MG63 (cell line): ENCODE data around the gene GSG1L. TPM values are rescaled to one million over a fixed set of nuclear protein-coding genes. Genes with fewer than 3 reads are reported as not detected.
A peak's percentile ranks its signal among the peaks of the same experiment; 100 is the strongest.
"Not testable (repeated sequence)": the region's sequence is repeated elsewhere in the genome, so short reads cannot be mapped to it uniquely, and the experiment has no call there.

Experiments used
- DNase-seq: peaks from one replicate; pipeline ENCODE4 v3.0.0-alpha.2; 2020
- H3K27me3 ChIP-seq: fragments of 250-450 bp; sonication (Bioruptor Pico); 2 replicates; pipeline ENCODE4 v1.5.1; 2020; ENCODE audit warnings: mild to moderate bottlenecking, moderate library complexity
- H3K36me3 ChIP-seq: fragments of 250-450 bp; sonication (Bioruptor Pico); 2 replicates; pipeline ENCODE4 v1.5.1; 2020; ENCODE audit warnings: mild to moderate bottlenecking, moderate library complexity
- H3K4me3 ChIP-seq: fragments of 250-450 bp; sonication (Bioruptor Pico); 2 replicates; pipeline ENCODE4 v1.5.1; 2020; ENCODE audit warnings: mild to moderate bottlenecking, moderate library complexity
- H3K9me3 ChIP-seq: fragments of 250-450 bp; sonication (Bioruptor Pico); 2 replicates; pipeline ENCODE4 v1.5.1; 2020; ENCODE audit warnings: mild to moderate bottlenecking, moderate library complexity
- total RNA-seq: library from RNA; depleted of rRNA; stranded (reverse); fragments of >200 nt; shearing (Covaris generic); gene quantifications from 2 replicates; pipeline ENCODE4 v1.2.3, GENCODE V29; 2014; ENCODE audit warnings: low replicate concordance

The GSG1L gene
- total RNA-seq, 1 experiment from 2014 or later: 7.3 TPM

DNA sequence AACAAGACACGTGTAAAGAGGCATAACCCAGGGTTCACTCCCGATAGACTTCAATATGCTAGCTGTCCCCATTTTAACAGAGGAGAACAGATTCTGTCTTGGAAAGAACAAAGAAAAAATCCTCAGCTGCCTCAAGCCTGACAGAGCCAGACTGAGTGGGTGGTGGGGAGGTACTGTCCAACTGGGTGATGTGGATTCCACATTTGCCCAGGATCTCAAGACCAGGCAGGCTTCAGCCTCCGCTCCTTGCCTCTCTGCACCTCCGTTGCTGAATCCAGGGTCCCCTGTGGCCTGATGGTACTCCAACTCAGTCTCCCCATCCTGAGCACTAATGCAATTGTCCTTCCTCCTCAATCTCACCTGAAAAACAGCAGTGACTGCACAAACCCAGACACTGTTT, 163.8 kb downstream of the GSG1L start:
- Histone ChIP-seq H3K9me3 (no peaks in the 10 kb centered on the region), H3K4me3 (no peak overlapping the region), H3K27me3 (peaks cover 18% of the 10 kb centered on the region), H3K36me3 (no peaks in the 10 kb centered on the region)
- no peak for DNase-seq

DNA sequence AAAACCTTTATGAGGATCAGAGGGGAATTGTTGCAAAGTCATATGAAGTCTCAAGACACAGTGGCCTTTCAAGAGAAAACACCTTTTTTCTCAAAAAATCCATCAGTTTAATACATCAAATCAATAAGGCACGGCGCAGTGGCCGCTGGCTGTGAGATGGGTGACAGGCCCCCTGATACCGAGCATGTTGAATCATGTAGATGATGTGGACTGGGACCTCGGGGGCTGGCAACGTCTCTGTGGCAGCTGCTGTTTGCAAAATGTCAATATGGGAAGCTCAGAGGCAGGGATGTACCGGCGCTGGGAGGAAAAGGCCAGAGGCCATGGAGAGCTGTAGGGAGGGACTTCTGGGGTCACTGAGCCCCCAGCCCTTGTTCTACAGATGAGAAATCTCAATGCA, 169.1 kb downstream of the GSG1L start:
- H3K9me3 ChIP-seq: no peaks in the 10 kb centered on the region
- H3K27me3 ChIP-seq: peaks cover 5% of the 10 kb centered on the region

DNA sequence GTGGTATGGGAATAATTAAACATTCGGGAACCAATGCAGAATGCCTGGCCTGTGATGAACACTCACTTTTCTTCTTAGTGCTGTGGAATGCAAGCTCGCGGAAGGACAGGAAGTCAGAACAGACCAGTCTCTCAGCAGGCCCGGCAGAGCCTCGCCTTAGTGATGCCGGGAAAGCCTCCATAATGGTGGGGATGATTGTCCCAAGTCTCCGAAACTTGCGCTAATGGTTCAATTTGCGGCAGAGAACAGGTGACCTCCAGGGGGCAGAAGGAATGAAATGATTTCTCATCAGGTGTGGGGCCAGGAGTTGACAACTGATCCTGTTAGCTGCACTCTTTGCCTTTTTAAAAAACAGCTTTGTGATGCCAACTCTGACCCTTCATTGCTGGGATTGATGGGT, 170.6 kb downstream of the GSG1L start:
- Histone ChIP-seq H3K9me3 (no peaks in the 10 kb centered on the region), H3K27me3 (peaks cover 6% of the 10 kb centered on the region), H3K36me3 (no peaks in the 10 kb centered on the region), H3K4me3 (no peak overlapping the region)
- DNase-seq: no peak

More for the DNA sequence above, 169.1 kb downstream of the GSG1L start:
- no peak for DNase-seq
- H3K36me3 ChIP-seq: no peaks in the 10 kb centered on the region
- no peak overlapping the region for H3K4me3 ChIP-seq

DNA sequence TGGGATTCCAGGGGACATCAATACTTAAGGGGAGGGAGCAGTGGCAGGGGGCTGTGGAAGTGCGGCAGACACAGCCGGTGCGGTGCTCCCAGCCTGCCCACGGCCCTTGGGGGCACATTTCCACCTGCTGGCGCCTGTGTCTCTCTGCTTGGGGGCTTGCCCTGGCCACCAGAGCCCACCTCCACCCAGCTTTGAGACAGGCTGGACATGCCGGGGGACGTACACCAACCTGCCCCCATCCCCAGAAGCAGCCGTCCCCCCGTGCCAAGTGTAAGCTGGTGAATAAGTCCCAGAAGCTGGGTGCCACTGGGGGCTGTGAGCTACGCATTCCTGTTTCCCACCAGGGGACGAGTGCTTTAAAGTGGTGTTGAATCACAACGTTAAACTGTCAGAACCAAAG, 172.6 kb downstream of the GSG1L start:
- H3K4me3 ChIP-seq: no peak overlapping the region
- H3K9me3 ChIP-seq: no peaks in the 10 kb centered on the region
- H3K27me3 ChIP-seq: peaks cover 12% of the 10 kb centered on the region
- no peaks in the 10 kb centered on the region for H3K36me3 ChIP-seq
- DNase-seq: no peak

DNA sequence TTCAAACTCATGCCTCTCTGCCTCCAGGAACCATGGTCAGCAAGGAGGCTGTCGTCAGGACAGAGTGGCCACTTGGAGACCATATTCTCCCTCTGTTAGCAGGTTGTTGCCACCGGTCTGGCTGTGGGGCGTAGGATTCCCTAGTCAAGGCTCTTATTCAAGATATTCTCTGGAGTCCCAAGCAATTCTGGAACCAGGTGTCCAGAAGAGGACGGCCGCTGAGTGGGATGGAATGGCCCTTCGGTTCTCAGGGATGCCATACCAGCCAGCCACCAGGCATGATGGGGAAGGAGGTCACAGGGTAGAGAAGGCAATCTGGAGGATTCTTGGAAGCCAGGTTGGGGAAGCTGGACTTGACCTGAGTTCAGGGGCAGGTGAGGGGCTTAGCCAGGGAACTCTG, 173.5 kb downstream of the GSG1L start:
- Histone ChIP-seq H3K27me3 (peaks cover 14% of the 10 kb centered on the region), H3K9me3 (no peaks in the 10 kb centered on the region), H3K36me3 (no peaks in the 10 kb centered on the region), H3K4me3 (no peak overlapping the region)
- DNase-seq: no peak

DNA sequence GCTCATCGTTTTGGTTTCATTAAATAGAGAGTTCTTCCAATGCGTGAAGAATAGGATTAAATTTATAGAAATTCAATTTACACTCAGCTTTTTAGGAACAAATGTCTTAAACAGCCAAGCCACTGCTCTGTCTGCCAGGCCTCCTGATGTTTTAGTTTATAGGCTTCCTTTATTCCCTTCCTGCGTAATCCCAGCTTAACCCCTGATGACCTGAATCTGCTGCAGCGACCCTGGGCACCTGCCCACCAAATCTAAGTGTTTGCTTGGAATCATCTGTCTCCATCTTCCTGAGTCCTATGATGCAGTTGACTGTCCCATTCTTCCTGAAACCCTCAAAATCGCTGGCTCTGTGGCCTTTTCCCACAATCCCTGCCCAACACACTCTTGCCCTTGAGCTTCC, 179.9 kb downstream of the GSG1L start:
- Histone ChIP-seq H3K27me3 (peaks cover 9% of the 10 kb centered on the region; the same call in 1 of the 2 replicates), H3K9me3 (no peaks in the 10 kb centered on the region), H3K36me3 (no peaks in the 10 kb centered on the region), H3K4me3 (no peak overlapping the region)
- DNase-seq: no peak

DNA sequence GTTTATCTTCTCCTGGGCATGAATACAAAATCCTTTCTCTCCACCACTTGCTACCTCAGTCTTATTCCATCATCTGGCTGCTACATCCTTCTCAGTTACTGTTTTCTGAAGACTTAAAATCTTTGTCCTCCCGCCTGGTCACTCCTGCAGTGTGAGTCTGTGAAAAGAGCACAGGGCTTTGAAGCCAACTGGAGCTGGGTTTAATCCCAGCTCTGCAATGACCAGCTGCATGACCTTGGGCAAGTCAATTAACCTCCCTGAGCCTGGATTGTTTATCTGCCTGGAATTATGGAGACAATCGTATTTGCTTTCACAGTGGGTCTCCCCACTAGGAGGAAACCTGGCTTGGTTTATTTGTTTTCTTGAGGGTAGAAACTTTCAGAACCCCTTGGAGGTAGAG, 183.2 kb downstream of the GSG1L start:
- no peak for DNase-seq
- H3K27me3 ChIP-seq: no peaks in the 10 kb centered on the region
- peaks cover 2% of the 10 kb centered on the region; the same call in 1 of the 2 replicates for H3K9me3 ChIP-seq
- no peak overlapping the region for H3K4me3 ChIP-seq
- no peaks in the 10 kb centered on the region for H3K36me3 ChIP-seq

DNA sequence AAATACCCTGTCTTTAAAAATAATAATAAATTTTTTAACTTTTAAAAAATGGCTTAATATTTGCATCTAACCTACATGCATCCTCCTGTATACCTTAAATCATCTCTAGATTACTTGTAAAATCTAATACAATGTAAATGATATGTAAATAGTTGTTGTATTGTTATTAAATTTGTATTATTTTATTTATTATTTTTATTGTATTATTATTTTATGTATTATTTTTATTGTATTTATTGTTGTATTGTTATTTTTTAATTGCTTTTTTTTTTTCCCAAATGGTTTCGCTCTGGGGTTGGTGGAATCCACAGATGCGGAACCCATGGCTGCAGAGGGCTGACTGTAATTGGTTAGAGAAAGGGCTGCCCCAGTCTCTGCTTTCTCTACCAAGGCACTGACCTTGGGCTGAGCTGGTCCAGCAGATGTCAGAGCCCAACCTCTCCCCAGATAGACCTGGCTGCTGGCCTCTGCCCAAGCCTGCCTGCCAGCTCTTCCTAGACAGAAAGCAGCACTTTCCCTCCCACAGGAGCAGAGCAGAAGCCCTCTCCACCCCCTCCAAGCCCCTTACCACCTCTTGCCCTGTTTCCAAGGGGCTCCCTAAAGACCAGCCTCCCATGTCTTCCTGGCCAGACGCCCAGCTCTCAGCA, 183.8 kb downstream of the GSG1L start:
- Histone ChIP-seq H3K4me3 (no peak overlapping the region), H3K36me3 (no peaks in the 10 kb centered on the region), H3K9me3 (peaks cover 8% of the 10 kb centered on the region; the same call in 1 of the 2 replicates), H3K27me3 (no peaks in the 10 kb centered on the region)
- DNase-seq: no peak

DNA sequence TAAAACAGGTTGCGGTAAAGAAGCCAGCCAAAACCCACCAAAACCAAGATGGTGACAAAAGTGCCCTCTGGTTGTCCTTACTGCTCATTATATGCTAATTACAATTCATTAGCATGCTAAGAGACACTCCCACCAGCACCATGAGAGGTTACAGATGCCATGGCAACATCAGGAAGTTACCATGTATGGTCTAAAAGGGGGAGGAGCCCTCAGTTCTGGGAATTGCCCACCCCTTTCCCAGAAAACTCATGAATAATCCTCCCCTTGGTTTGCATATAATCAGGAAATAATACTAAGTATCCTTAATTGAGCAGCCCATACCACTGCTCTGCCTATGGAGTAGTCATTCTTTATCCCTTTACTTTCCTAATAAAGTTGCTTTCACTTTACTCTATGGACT, 190.9 kb downstream of the GSG1L start:
- H3K9me3 ChIP-seq: peaks cover 20% of the 10 kb centered on the region
- H3K4me3 ChIP-seq, DNase-seq, H3K36me3 ChIP-seq, H3K27me3 ChIP-seq: not testable (repeated sequence)

DNA sequence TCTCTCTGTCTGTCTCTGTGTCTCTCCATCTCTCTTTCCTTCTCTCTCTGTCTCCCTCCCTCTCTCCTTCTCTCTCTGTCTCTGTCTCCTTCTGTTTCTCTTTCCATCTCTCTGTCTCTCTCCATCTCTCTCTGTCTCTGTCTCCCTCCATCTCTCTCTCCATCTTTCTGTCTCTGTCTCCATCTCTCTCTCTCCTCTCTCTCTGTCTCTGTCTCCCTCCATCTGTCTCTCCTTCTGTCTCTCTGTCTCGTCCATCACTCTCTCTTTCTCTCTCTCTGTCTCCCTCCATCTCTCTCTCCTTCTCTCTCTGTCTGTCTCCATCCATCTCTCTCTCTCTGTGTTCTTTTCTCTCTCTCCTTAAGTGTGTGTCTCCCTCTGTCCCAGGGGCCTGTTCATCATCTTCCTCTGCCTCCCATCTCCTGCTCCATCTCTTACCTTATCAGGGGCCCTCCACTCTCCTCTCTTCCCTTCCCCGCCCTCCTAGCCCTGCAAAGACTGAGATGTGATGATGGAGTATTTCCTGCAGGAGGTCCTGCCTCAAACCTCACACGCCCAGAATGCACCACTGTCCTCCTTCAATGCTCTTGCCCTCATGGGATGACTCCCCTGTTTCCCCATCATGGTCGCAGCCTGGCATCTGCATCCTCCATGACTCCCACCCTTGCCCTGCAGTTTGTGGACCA, 193.3 kb downstream of the GSG1L start:
- H3K36me3 ChIP-seq: no peaks in the 10 kb centered on the region
- DNase-seq: no peak
- no peaks in the 10 kb centered on the region for H3K27me3 ChIP-seq
- no peak overlapping the region for H3K4me3 ChIP-seq
- H3K9me3 ChIP-seq: peaks cover 18% of the 10 kb centered on the region

DNA sequence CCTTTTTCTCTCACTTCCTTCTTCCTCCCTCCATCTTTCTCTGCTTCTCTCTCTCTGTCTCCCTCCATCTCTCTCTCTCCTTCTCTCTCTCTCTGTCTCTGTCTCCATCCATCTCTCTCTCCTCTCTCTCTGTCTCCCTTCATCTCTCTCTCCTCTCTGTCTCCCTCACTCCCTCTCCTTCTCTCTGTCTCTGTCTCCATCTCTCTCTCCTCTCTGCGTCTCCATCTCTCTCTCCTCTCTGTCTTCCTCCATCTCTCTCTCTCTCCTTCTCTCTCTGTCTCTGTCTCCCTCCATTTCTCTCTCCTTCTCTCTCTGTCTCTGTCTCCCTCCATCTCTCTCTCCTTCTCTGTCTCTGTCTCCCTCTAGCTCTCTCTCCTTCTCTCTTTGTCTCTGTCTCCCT, 194.1 kb downstream of the GSG1L start:
- DNase-seq: no peak
- Histone ChIP-seq H3K9me3 (peaks cover 9% of the 10 kb centered on the region), H3K36me3 (no peaks in the 10 kb centered on the region), H3K4me3 (no peak overlapping the region), H3K27me3 (no peaks in the 10 kb centered on the region)

DNA sequence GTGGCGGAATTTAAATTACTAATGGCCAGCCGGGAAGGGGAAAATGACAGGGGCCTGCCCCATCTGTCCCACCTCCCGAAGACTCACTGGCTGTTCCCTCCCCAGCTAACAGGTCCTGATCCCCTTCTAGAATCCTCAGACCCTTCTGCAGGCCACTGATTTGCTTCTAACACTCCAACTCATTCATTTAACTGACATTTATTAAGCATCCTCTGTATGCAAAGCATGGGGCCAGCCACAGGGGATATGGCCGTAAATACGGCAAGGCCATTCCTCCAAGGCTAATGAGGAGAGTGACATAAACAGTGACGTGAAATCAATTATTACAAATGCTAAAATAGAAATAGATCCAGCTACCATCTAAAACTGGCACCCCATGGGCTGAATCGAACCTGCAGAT, 195.3 kb downstream of the GSG1L start:
- peaks cover 14% of the 10 kb centered on the region for H3K9me3 ChIP-seq
- no peaks in the 10 kb centered on the region for H3K36me3 ChIP-seq
- H3K4me3 ChIP-seq: no peak overlapping the region
- no peaks in the 10 kb centered on the region for H3K27me3 ChIP-seq
- DNase-seq: no peak

DNA sequence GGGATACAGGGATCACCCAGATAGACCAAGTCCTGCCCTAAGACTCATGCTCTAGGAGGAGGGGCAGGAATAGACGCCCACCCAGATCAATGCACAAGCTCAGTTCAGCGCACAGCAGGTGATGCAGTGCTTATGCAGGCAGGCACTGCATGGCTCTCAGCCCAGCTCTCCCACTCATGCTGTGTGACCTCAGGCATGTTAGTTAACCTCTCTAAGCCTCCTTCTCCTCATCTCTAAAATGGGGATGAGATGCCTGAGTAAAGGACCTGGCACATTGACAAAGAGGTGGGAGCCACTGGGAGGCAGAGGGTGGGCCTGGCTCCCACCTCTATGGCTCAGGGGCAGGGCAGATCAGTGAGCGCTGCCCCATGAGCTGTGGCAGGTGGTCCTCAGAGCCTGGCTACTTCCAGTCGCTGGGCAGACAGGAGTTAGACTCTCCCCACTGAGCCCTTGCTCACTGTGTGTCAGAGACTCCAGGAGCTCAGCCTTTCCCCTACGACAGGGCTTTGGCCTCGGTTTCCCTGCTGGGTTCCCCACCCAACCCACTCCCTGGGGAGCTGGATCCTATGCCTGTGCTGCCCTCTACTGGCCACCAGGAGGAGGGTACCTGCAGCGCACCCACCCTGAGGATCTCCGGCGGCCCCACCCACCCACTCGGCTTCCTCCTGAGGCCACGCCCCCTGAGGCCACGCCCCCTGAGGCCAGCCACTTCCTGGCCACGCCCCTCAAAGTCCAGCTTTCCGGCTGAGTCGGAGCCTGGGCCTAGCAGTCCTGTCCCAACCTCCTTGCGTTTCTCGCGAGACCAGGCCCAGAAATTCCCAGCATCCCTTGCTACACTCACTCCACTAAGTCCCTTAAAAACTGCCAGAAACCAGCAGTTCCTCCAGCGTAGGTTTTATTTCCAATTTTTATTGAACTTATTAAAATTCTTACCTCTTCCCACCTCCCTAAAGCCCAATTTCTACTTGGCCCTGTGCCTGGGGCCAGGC, 196.1 kb downstream of the GSG1L start:
- Histone ChIP-seq H3K4me3 (no peak overlapping the region), H3K27me3 (no peaks in the 10 kb centered on the region), H3K9me3 (peaks cover 18% of the 10 kb centered on the region), H3K36me3 (no peaks in the 10 kb centered on the region)
- DNase-seq: peak; percentile 85

DNA sequence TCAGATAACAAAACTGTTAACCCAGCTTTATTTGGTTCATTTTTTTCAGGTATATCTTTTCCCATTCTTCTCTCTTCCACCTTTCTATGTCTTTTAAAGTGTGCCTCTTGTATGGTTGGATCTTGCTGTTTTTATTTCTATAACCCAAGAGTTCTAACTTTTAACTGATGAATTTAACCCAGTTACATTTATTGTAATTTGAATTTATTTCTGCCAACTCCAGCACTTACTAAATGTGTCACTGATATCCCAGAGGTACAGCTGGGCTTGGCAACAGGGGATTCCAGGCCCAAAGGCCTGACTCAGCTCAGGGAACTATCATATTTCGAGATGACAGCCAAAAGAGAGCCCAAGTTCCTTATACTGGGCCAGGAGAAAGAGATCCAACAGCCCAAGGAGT, 200.1 kb downstream of the GSG1L start:
- no peak overlapping the region for H3K4me3 ChIP-seq
- H3K36me3 ChIP-seq: no peaks in the 10 kb centered on the region
- no peak for DNase-seq
- H3K9me3 ChIP-seq: peaks cover 18% of the 10 kb centered on the region
- H3K27me3 ChIP-seq: 0 out of 2 replicates have a peak, but pooled peaks cover under 1% of the 10 kb centered on the region

DNA sequence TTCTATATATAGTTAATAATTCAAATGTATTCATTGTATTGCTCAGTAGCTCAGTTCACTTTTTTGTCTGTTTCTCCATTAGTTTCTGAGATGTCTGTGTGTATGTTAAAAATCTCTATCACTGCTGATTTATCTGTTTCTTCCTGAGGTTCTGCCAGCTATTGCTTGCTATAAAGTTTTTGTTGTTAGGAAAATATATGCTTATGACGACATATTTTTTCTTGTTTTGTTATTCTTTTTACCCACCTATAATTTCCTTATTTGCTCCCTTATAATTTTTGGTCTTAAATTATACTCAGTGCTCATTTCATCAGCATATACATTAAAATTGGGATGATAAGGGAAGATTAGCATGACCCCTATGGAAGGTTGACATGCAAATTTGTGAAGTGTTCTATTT, 200.6 kb downstream of the GSG1L start:
- Histone ChIP-seq H3K9me3 (peaks cover 15% of the 10 kb centered on the region), H3K36me3 (no peaks in the 10 kb centered on the region), H3K27me3 (peaks cover 3% of the 10 kb centered on the region; the same call in 1 of the 2 replicates), H3K4me3 (no peak overlapping the region)
- DNase-seq: no peak

DNA sequence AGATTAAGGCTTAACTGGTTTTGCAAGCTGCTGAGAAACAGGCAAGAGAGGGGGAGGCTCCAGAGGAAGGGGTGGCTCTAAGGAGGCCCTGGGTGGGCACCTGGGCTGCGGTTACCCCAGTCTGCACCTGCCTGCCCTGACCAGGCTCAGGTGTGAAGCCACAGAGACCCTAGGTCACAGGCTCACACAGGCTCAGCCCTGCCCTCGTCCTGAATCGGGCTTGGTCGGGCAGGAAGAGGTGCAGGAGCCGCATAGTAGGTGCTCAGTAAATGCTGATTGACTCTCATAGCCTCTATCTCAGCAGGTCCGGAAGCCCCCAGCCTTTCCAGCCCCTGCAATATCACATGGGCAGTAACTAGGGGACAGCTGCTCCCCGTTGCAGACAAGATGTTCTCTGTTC, 203.4 kb downstream of the GSG1L start:
- DNase-seq: no peak
- peaks cover 13% of the 10 kb centered on the region for H3K9me3 ChIP-seq
- H3K27me3 ChIP-seq: peaks cover 6% of the 10 kb centered on the region; the same call in 1 of the 2 replicates
- no peaks in the 10 kb centered on the region for H3K36me3 ChIP-seq
- H3K4me3 ChIP-seq: no peak overlapping the region

DNA sequence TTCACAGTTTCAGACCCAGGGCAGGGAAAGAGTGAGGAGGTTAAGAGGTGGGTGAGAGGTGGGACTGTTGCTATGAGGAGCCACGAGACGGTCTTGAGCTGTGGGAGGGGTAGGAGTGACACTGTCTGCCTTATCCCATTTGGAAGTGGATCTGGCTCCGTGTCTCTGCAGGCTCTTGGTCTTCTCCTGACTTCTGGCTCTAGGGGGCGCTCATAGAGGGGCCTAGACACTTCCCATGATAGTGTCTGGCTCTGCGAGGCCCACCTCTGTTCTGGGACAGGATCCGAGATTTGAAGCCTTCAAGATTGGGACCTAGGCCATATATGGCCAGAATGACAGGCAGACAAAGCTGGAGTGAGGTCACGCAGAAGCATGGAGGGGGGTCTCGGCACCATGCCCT, 204.5 kb downstream of the GSG1L start:
- no peak for DNase-seq
- H3K36me3 ChIP-seq: no peaks in the 10 kb centered on the region
- H3K9me3 ChIP-seq: peaks cover 12% of the 10 kb centered on the region
- H3K4me3 ChIP-seq: no peak overlapping the region
- H3K27me3 ChIP-seq: peaks cover 6% of the 10 kb centered on the region
